Measurements from ENCODE around the gene MOV10. TPM values are rescaled to one million over a fixed set of nuclear protein-coding genes. Genes with fewer than 3 reads are reported as not detected.

MOV10 gene
- polyA plus RNA-seq, 1 donor (not counting 4 experiments of a cell fraction or from before 2014, with no cell fraction given), result 28.6 TPM

- Histone ChIP-seq H3K9me1 (ENCODE audit: control insufficient read depth, extremely low read depth, insufficient read depth, low read length) (no peaks in the 10 kb centered on the region), H3K4me2 (ENCODE audit: control insufficient read depth, extremely low read depth, insufficient read depth, low read depth, low read length) (no peak overlapping the region), H3K9me3 (ENCODE audit: control insufficient read depth, low read depth, low read length) (no peaks in the 10 kb centered on the region), H3K27me3 (ENCODE audit: control insufficient read depth, extremely low read depth, insufficient read depth, low read length) (no peaks in the 10 kb centered on the region), H4K20me1 (ENCODE audit: control insufficient read depth, extremely low read depth, insufficient read depth, low read length) (no peaks in the 10 kb centered on the region), H2AFZ (ENCODE audit: control insufficient read depth, low read length) (no peak overlapping the region), H3K4me3 (ENCODE audit: control insufficient read depth in 2 of 3, extremely low read depth in 1 of 3, insufficient read depth in 2 of 3, low read depth in 1 of 3, low read length in 3 of 3) (no peak overlapping the region), H3K9ac (ENCODE audit: control insufficient read depth, extremely low read depth, insufficient read depth, low read length) (no peak overlapping the region), H3K4me1 (ENCODE audit: control insufficient read depth, extremely low read depth, insufficient read depth, low read length) (no peaks in the 10 kb centered on the region), H3K27ac (ENCODE audit: control insufficient read depth, insufficient read depth, low read length) (no peak overlapping the region), H3K36me3 (ENCODE audit: control insufficient read depth in 2 of 2, extremely low read depth in 1 of 2, insufficient read depth in 2 of 2, low read length in 2 of 2) (peaks cover 16 to 22% of the 10 kb centered on the region in 2 experiments), H3K79me2 (ENCODE audit: control insufficient read depth, insufficient read depth, low read length) (peaks cover 2% of the 10 kb centered on the region)
- dilution Hi-C loops (cut with MboI; ENCODE audit: extremely low pct_ligation_motif_present, low sequenced_read_pairs), result no loop called here
- no peak for TF ChIP-seq CTCF (optimal IDR thresholded peaks at IDR 0.05 in 1 of 3, IDR thresholded peaks at IDR 0.05 in 1 of 3, conservative IDR thresholded peaks at IDR 0.05 in 1 of 3; ENCODE audit: extremely low read depth in 1 of 3, insufficient read depth in 2 of 3, low read length in 3 of 3)
- TF ChIP-seq EZH2 (IDR thresholded peaks at IDR 0.05; ENCODE audit: low read length), result no peak
- DNase-seq (ENCODE audit: low read depth, low spot score) (no peak), FAIRE-seq (no peak)
Observed at GRCh38 chr1:112666946-112667345, 7.5 kb upstream of the MOV10 start.

- Histone ChIP-seq H3K79me2 (ENCODE audit: control insufficient read depth, insufficient read depth, low read length) (peaks cover 8% of the 10 kb centered on the region), H2AFZ (ENCODE audit: control insufficient read depth, low read length) (no peak overlapping the region), H4K20me1 (ENCODE audit: control insufficient read depth, extremely low read depth, insufficient read depth, low read length) (no peaks in the 10 kb centered on the region), H3K27me3 (ENCODE audit: control insufficient read depth, extremely low read depth, insufficient read depth, low read length) (no peaks in the 10 kb centered on the region), H3K9me1 (ENCODE audit: control insufficient read depth, extremely low read depth, insufficient read depth, low read length) (no peaks in the 10 kb centered on the region), H3K9me3 (ENCODE audit: control insufficient read depth, low read depth, low read length) (no peaks in the 10 kb centered on the region), H3K4me3 (ENCODE audit: control insufficient read depth in 2 of 3, extremely low read depth in 1 of 3, insufficient read depth in 2 of 3, low read depth in 1 of 3, low read length in 3 of 3) (no peak overlapping the region), H3K9ac (ENCODE audit: control insufficient read depth, extremely low read depth, insufficient read depth, low read length) (no peak overlapping the region), H3K36me3 (ENCODE audit: control insufficient read depth in 2 of 2, extremely low read depth in 1 of 2, insufficient read depth in 2 of 2, low read length in 2 of 2) (peaks cover 8 to 16% of the 10 kb centered on the region in 2 experiments), H3K4me2 (ENCODE audit: control insufficient read depth, extremely low read depth, insufficient read depth, low read depth, low read length) (no peak overlapping the region), H3K4me1 (ENCODE audit: control insufficient read depth, extremely low read depth, insufficient read depth, low read length) (peaks cover 20% of the 10 kb centered on the region), H3K27ac (ENCODE audit: control insufficient read depth, insufficient read depth, low read length) (no peak overlapping the region)
- dilution Hi-C loops (cut with MboI; ENCODE audit: extremely low pct_ligation_motif_present, low sequenced_read_pairs), result no loop called here
- DNase-seq (ENCODE audit: low read depth, low spot score) (no peak), FAIRE-seq (no peak)
- TF ChIP-seq EZH2 (IDR thresholded peaks at IDR 0.05; ENCODE audit: low read length), result no peak
- no peak for TF ChIP-seq CTCF (optimal IDR thresholded peaks at IDR 0.05 in 1 of 3, IDR thresholded peaks at IDR 0.05 in 1 of 3, conservative IDR thresholded peaks at IDR 0.05 in 1 of 3; ENCODE audit: extremely low read depth in 1 of 3, insufficient read depth in 2 of 3, low read length in 3 of 3)
Observed at GRCh38 chr1:112672009-112672408, 2.5 kb upstream of the MOV10 start.
